Measurements from ENCODE around the gene NEIL1.

DNA sequence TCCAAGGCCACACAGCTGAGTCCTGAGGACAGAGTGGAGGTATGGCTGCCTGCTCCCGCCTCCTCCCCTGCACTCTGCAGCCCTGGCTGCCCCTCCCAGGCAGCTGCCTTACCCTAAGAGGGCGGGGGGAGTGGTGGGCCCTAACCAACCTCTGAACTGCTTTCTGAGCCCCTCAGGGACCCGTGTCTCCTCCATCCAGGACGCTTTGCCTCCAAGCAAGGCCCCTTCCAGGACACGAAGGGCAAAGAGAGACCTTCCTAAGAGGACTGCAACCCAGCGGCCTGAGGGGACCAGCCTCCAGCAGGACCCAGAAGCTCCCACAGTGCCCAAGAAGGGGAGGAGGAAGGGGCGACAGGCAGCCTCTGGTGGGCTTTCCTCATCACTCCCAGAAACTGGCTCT is 7.6 kb downstream of the NEIL1 start:
- TF ChIP-seq, protein P1, sequence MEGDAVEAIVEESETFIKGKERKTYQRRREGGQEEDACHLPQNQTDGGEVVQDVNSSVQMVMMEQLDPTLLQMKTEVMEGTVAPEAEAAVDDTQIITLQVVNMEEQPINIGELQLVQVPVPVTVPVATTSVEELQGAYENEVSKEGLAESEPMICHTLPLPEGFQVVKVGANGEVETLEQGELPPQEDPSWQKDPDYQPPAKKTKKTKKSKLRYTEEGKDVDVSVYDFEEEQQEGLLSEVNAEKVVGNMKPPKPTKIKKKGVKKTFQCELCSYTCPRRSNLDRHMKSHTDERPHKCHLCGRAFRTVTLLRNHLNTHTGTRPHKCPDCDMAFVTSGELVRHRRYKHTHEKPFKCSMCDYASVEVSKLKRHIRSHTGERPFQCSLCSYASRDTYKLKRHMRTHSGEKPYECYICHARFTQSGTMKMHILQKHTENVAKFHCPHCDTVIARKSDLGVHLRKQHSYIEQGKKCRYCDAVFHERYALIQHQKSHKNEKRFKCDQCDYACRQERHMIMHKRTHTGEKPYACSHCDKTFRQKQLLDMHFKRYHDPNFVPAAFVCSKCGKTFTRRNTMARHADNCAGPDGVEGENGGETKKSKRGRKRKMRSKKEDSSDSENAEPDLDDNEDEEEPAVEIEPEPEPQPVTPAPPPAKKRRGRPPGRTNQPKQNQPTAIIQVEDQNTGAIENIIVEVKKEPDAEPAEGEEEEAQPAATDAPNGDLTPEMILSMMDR (IDR thresholded peaks at IDR 0.05), result no peak
- no peak for TF ChIP-seq POLR2A (IDR thresholded peaks at IDR 0.05)
